Mucosa of rectum (tissue), 2 donors: ENCODE measurements around the gene ORAI3.

Experiments used
- H3K27ac ChIP-seq, 2 donors: one replicate each; pipeline ENCODE4 v1.7.0; 2013; ENCODE audit warnings: inconsistent platforms in 2 of 2, low read depth in 2 of 2, low read length in 2 of 2
- H3K27me3 ChIP-seq, 2 donors: one replicate each; pipeline ENCODE4 v1.7.0; 2013; ENCODE audit warnings: low read length in 2 of 2; ENCODE audit not compliant: control insufficient read depth in 2 of 2, insufficient read depth in 2 of 2
- H3K36me3 ChIP-seq, 2 donors: one replicate each; pipeline ENCODE4 v1.7.0; 2013; ENCODE audit warnings: low read length in 2 of 2; ENCODE audit not compliant: control insufficient read depth in 2 of 2, insufficient read depth in 2 of 2
- H3K4me1 ChIP-seq, 2 donors: one replicate each; pipeline ENCODE4 v1.7.0; 2013; ENCODE audit warnings: low read length in 2 of 2, mild to moderate bottlenecking in 1 of 2; ENCODE audit not compliant: control insufficient read depth in 2 of 2, insufficient read depth in 2 of 2
- H3K4me3 ChIP-seq, 2 donors: one replicate each; pipeline ENCODE4 v1.7.0; 2013; ENCODE audit warnings: low read length in 2 of 2
- H3K9ac ChIP-seq, 2 donors: one replicate each; pipeline ENCODE4 v1.7.0; 2013; ENCODE audit warnings: low read length in 2 of 2, low read depth in 1 of 2, mild to moderate bottlenecking in 1 of 2
- H3K9me3 ChIP-seq, 2 donors: one replicate each; pipeline ENCODE4 v1.7.0; 2013; ENCODE audit warnings: low read length in 2 of 2; ENCODE audit not compliant: control insufficient read depth in 2 of 2
- donor health status: healthy.
- donor health status: Normal muscosa, but diverticular disease.

ORAI3 gene

GRCh38 chr16:30947541-30947858 lies 1.4 kb upstream of the ORAI3 start:
- Histone ChIP-seq H3K4me3 (no peak overlapping the region), H3K9me3 (no peaks in the 10 kb centered on the region), H3K36me3 (peaks cover 0 to 5% of the 10 kb centered on the region in 2 donors), H3K27me3 (no peaks in the 10 kb centered on the region), H3K9ac (no peak overlapping the region), H3K27ac (peak overlapping the region in 1 of 2 donors; percentile 90), H3K4me1 (peaks cover 21 to 27% of the 10 kb centered on the region in 2 donors)

- Histone ChIP-seq H3K9ac (peak overlapping the region in 1 of 2 donors; percentile 81), H3K27ac (peak overlapping the region; percentile 74 to 90), H3K4me1 (peaks cover 16 to 22% of the 10 kb centered on the region in 2 donors), H3K27me3 (no peaks in the 10 kb centered on the region), H3K4me3 (peak overlapping the region; percentile 71 to 75), H3K36me3 (no peaks in the 10 kb centered on the region), H3K9me3 (no peaks in the 10 kb centered on the region)
These were observed 805 bp upstream of the ORAI3 start for GRCh38 chr16:30947859-30948666.

- Histone ChIP-seq H3K4me1 (peaks cover 19 to 25% of the 10 kb centered on the region in 2 donors), H3K27me3 (no peaks in the 10 kb centered on the region), H3K27ac (peak overlapping the region; percentile 74 to 90)
These were observed 1.0 kb downstream of the ORAI3 start for GRCh38 chr16:30949650-30950515.

GRCh38 chr16:30950516-30951065 lies 1.7 kb downstream of the ORAI3 start:
- no peaks in the 10 kb centered on the region for H3K9me3 ChIP-seq
- peak overlapping the region; percentile 74 to 90 for H3K27ac ChIP-seq
- H3K36me3 ChIP-seq: no peaks in the 10 kb centered on the region
- peak overlapping the region; percentile 71 to 75 for H3K4me3 ChIP-seq
- H3K4me1 ChIP-seq: peaks cover 19 to 25% of the 10 kb centered on the region in 2 donors
- peak overlapping the region; percentile 54 to 81 for H3K9ac ChIP-seq
- H3K27me3 ChIP-seq: no peaks in the 10 kb centered on the region

More at GRCh38 chr16:30949650-30950515, 1.0 kb downstream of the ORAI3 start:
- H3K9ac ChIP-seq: peak overlapping the region; percentile 54 to 81
- no peaks in the 10 kb centered on the region for H3K36me3 ChIP-seq
- H3K9me3 ChIP-seq: no peaks in the 10 kb centered on the region
- H3K4me3 ChIP-seq: peak overlapping the region; percentile 71 to 75

- peaks cover 19 to 25% of the 10 kb centered on the region in 2 donors for H3K4me1 ChIP-seq
- no peak overlapping the region for H3K4me3 ChIP-seq
- no peaks in the 10 kb centered on the region for H3K9me3 ChIP-seq
- H3K27me3 ChIP-seq: no peaks in the 10 kb centered on the region
- no peak overlapping the region for H3K9ac ChIP-seq
- no peak overlapping the region for H3K27ac ChIP-seq
- no peaks in the 10 kb centered on the region for H3K36me3 ChIP-seq
These were observed 2.3 kb downstream of the ORAI3 start for GRCh38 chr16:30951193-30951592.

- Histone ChIP-seq H3K9me3 (no peaks in the 10 kb centered on the region), H3K27me3 (no peaks in the 10 kb centered on the region), H3K36me3 (no peaks in the 10 kb centered on the region), H3K27ac (no peak overlapping the region), H3K4me1 (peaks cover 21 to 25% of the 10 kb centered on the region in 2 donors), H3K9ac (no peak overlapping the region), H3K4me3 (no peak overlapping the region)
These were observed 2.9 kb downstream of the ORAI3 start for GRCh38 chr16:30951750-30952149.

- H3K4me1 ChIP-seq: peaks cover 23 to 25% of the 10 kb centered on the region in 2 donors
- no peaks in the 10 kb centered on the region for H3K36me3 ChIP-seq
- no peak overlapping the region for H3K4me3 ChIP-seq
- H3K9me3 ChIP-seq: no peaks in the 10 kb centered on the region
- H3K27ac ChIP-seq: no peak overlapping the region
- no peak overlapping the region for H3K9ac ChIP-seq
- no peaks in the 10 kb centered on the region for H3K27me3 ChIP-seq
These were observed 4.2 kb downstream of the ORAI3 start for GRCh38 chr16:30953111-30953510.

- Histone ChIP-seq H3K4me1 (peaks cover 25 to 27% of the 10 kb centered on the region in 2 donors), H3K27me3 (no peaks in the 10 kb centered on the region), H3K4me3 (no peak overlapping the region), H3K9me3 (no peaks in the 10 kb centered on the region), H3K27ac (no peak overlapping the region), H3K9ac (no peak overlapping the region), H3K36me3 (no peaks in the 10 kb centered on the region)
These were observed 4.8 kb downstream of the ORAI3 start for GRCh38 chr16:30953511-30954124.

GRCh38 chr16:30954993-30955392 lies 6.1 kb downstream of the ORAI3 start:
- no peak overlapping the region for H3K27ac ChIP-seq
- H3K9ac ChIP-seq: no peak overlapping the region
- peaks cover 4 to 9% of the 10 kb centered on the region in 2 donors for H3K36me3 ChIP-seq
- no peaks in the 10 kb centered on the region for H3K27me3 ChIP-seq
- no peaks in the 10 kb centered on the region for H3K9me3 ChIP-seq
- no peak overlapping the region for H3K4me3 ChIP-seq
- H3K4me1 ChIP-seq: peaks cover 25 to 26% of the 10 kb centered on the region in 2 donors
